Measurements from ENCODE around the gene TBC1D22A.
"Not testable (repeated sequence)": the region's sequence is repeated elsewhere in the genome, so short reads cannot be mapped to it uniquely, and the experiment has no call there.

Gene TBC1D22A

GRCh38 chr22:46813816-46814597 lies 51.6 kb downstream of the TBC1D22A start:
- DNase-seq (ENCODE audit: low spot score): no peak

- no peak for DNase-seq (ENCODE audit: low spot score)
Observed at GRCh38 chr22:46815132-46815531, 52.7 kb downstream of the TBC1D22A start.

GRCh38 chr22:46815559-46815895 lies 53.1 kb downstream of the TBC1D22A start:
- no peak for DNase-seq (ENCODE audit: low spot score)

GRCh38 chr22:46815896-46816731 lies 53.7 kb downstream of the TBC1D22A start:
- DNase-seq (ENCODE audit: low spot score): peak; percentile 33

- DNase-seq (ENCODE audit: low spot score): not testable (repeated sequence)
Observed at GRCh38 chr22:46817390-46817789, 54.9 kb downstream of the TBC1D22A start.

- DNase-seq (ENCODE audit: low spot score): no peak
Observed at GRCh38 chr22:46823248-46823647, 60.8 kb downstream of the TBC1D22A start.

GRCh38 chr22:46823654-46824053 lies 61.2 kb downstream of the TBC1D22A start:
- no peak for DNase-seq (ENCODE audit: low spot score)

GRCh38 chr22:46824344-46824909 lies 62.0 kb downstream of the TBC1D22A start:
- DNase-seq (ENCODE audit: low spot score): no peak

GRCh38 chr22:46824980-46825544 lies 62.6 kb downstream of the TBC1D22A start:
- DNase-seq (ENCODE audit: low spot score): no peak

- no peak for DNase-seq (ENCODE audit: low spot score)
Observed at GRCh38 chr22:46826438-46827135, 64.1 kb downstream of the TBC1D22A start.

- no peak for DNase-seq (ENCODE audit: low spot score)
Observed at GRCh38 chr22:46827136-46827780, 64.8 kb downstream of the TBC1D22A start.

GRCh38 chr22:46827781-46828180 lies 65.3 kb downstream of the TBC1D22A start:
- no peak for DNase-seq (ENCODE audit: low spot score)

GRCh38 chr22:46828323-46828900 lies 66.0 kb downstream of the TBC1D22A start:
- no peak for DNase-seq (ENCODE audit: low spot score)

- DNase-seq (ENCODE audit: low spot score): no peak
Observed at GRCh38 chr22:46829117-46829891, 66.9 kb downstream of the TBC1D22A start.

- no peak for DNase-seq (ENCODE audit: low spot score)
Observed at GRCh38 chr22:46829941-46830715, 67.7 kb downstream of the TBC1D22A start.

GRCh38 chr22:46830841-46831240 lies 68.4 kb downstream of the TBC1D22A start:
- DNase-seq (ENCODE audit: low spot score): no peak

- no peak for DNase-seq (ENCODE audit: low spot score)
Observed at GRCh38 chr22:46833228-46833627, 70.8 kb downstream of the TBC1D22A start.

- no peak for DNase-seq (ENCODE audit: low spot score)
Observed at GRCh38 chr22:46834021-46834737, 71.7 kb downstream of the TBC1D22A start.

- DNase-seq (ENCODE audit: low spot score): no peak
Observed at GRCh38 chr22:46835288-46835687, 72.8 kb downstream of the TBC1D22A start.
